B cell (primary cell): ENCODE results near the gene MVD.

Source experiments
- EZH2 ChIP-seq: IDR thresholded peaks from 2 replicates; pipeline ENCODE4 v1.6.1; 2012; ENCODE audit warnings: borderline replicate concordance, low read depth, mild to moderate bottlenecking, moderate library complexity, low read length; ENCODE audit not compliant: insufficient read depth, poor library complexity, severe bottlenecking
- TF ChIP-seq, protein P1 (sequence below): fragments of 200-600 bp; IDR thresholded peaks from one replicate; pipeline ENCODE4 v1.8.0; 2022; ENCODE audit warnings: antibody characterized with exemption, mild to moderate bottlenecking

DNA sequence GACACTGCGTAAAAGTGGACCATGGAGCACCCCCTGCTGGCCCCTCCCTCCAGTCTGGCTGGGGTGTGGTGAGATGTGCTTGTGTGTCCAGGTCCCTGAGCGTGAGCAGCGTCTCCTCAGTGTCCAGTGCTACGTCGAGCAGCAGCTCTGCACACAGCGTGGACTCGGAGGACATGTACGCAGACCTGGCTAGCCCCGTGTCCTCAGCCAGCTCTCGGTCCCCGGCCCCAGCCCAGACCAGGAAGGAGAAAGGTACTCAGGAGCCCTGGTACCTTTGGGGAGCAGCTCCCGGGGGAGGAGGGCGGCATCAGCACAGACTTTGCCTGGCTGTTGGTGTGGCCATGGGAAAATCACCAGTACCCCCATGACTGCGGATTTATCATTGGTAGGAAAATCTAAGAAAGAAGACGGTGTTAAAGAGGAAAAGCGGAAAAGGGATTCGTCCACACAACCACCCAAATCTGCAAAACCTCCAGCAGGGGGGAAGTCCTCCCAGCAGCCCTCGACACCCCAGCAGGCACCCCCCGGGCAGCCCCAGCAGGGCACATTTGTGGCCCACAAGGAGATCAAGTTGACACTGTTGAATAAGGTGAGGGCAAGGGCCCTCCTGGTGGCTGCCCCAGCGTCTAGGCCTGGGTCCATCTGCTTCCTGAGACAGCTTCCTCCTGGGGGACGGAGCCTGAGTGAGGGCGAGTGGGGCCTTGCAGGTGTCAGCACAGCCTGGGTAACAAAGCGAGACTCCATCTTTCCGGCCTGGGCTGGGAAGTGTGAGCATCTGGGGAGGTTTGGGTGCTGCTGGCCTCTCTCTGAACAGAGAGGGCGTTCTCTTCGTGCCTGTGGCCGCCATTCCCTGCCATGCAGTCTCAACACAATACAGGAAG, 35.1 kb downstream of the MVD start:
- TF ChIP-seq EZH2, result no peak
- TF ChIP-seq, protein P1, sequence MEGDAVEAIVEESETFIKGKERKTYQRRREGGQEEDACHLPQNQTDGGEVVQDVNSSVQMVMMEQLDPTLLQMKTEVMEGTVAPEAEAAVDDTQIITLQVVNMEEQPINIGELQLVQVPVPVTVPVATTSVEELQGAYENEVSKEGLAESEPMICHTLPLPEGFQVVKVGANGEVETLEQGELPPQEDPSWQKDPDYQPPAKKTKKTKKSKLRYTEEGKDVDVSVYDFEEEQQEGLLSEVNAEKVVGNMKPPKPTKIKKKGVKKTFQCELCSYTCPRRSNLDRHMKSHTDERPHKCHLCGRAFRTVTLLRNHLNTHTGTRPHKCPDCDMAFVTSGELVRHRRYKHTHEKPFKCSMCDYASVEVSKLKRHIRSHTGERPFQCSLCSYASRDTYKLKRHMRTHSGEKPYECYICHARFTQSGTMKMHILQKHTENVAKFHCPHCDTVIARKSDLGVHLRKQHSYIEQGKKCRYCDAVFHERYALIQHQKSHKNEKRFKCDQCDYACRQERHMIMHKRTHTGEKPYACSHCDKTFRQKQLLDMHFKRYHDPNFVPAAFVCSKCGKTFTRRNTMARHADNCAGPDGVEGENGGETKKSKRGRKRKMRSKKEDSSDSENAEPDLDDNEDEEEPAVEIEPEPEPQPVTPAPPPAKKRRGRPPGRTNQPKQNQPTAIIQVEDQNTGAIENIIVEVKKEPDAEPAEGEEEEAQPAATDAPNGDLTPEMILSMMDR, result no peak
